SK-N-SH (cell line): ENCODE data around the gene XXYLT1. TPM values are rescaled to one million over a fixed set of nuclear protein-coding genes. Genes with fewer than 3 reads are reported as not detected.

Experiments
- CTCF ChIA-PET: fragments of 300-600, 350-600 bp; formaldehyde crosslinking; extraction: SDS; loops from one replicate; lab custom pipeline; 2021; lab: Yijun Ruan, JAX
- POLR2A ChIA-PET: fragments of 350-600 bp; sonication (Branson Sonifier 250); formaldehyde crosslinking; extraction: SDS; loops from one replicate; lab custom pipeline; 2020; ENCODE audit warnings: antibody characterized with exemption, inconsistent platforms; lab: Yijun Ruan, JAX
- DNase-seq: peaks from one replicate; pipeline ENCODE4 v3.0.0; 2012
- H2AFZ ChIP-seq: fragments of 200-600 bp; sonication (generic); 2 replicates; pipeline ENCODE4 v1.8.1; 2016; ENCODE audit warnings: antibody characterized with exemption, mild to moderate bottlenecking, low read depth
- H3F3A ChIP-seq: fragments of 200-600 bp; sonication (generic); replicated peaks from 2 replicates; pipeline ENCODE3; 2016; ENCODE audit warnings: antibody characterized with exemption, mild to moderate bottlenecking; ENCODE audit not compliant: insufficient read depth
- H3K27ac ChIP-seq, 2 experiments: fragments of 200-500 bp in 1 of 2; fragments of 200-600 bp in 1 of 2; sonication (Bioruptor generic) in 1 of 2; sonication (generic), shearing (Covaris generic) in 1 of 2; 2 replicates each; pipeline versions ENCODE4 v1.5.1 to v1.6.1; 2014 to 2016; ENCODE audit warnings: low read depth in 2 of 2, inconsistent platforms in 1 of 2, low read length in 1 of 2, mild to moderate bottlenecking in 1 of 2, mixed read lengths in 1 of 2
- H3K27me3 ChIP-seq: fragments of 200-600 bp; sonication (generic), shearing (Covaris generic); 2 replicates; pipeline ENCODE4 v1.6.1; 2016; ENCODE audit warnings: mixed run types; ENCODE audit not compliant: insufficient read depth
- H3K36me3 ChIP-seq, 2 experiments: fragments of 200-500 bp in 1 of 2; fragments of 200-600 bp in 1 of 2; sonication (Bioruptor generic) in 1 of 2; sonication (generic) in 1 of 2; replicated peaks in 1 of 2; 2 replicates each; pipeline versions ENCODE3 to v1.5.1; 2014 to 2016; ENCODE audit warnings: low read length in 1 of 2, mild to moderate bottlenecking in 1 of 2; ENCODE audit not compliant: insufficient read depth in 2 of 2, control insufficient read depth in 1 of 2
- H3K4me1 ChIP-seq, 2 experiments: fragments of 200-500 bp in 1 of 2; fragments of 200-600 bp in 1 of 2; sonication (Bioruptor generic) in 1 of 2; sonication (generic), shearing (Covaris generic) in 1 of 2; 2 replicates each; pipeline versions ENCODE4 v1.5.1 to v1.6.1; 2014 to 2016; ENCODE audit warnings: low read depth in 1 of 2, low read length in 1 of 2, mixed run types in 1 of 2; ENCODE audit not compliant: insufficient read depth in 2 of 2, control insufficient read depth in 1 of 2
- H3K4me2 ChIP-seq: fragments of 200-600 bp; sonication (generic), shearing (Covaris generic); 2 replicates; pipeline ENCODE4 v1.6.1; 2017; ENCODE audit warnings: mixed run types
- H3K4me3 ChIP-seq, 2 experiments: fragments of 200-500 bp in 1 of 2; fragments of 200-600 bp in 1 of 2; sonication (Bioruptor generic) in 1 of 2; sonication (generic), shearing (Covaris generic) in 1 of 2; 2 replicates each; pipeline versions ENCODE4 v1.5.1 to v1.8.1; 2014 to 2016; ENCODE audit warnings: low read depth in 2 of 2, inconsistent platforms in 1 of 2, low read length in 1 of 2, mild to moderate bottlenecking in 1 of 2, mixed read lengths in 1 of 2, moderate library complexity in 1 of 2
- H3K79me2 ChIP-seq: fragments of 200-600 bp; sonication (generic); 2 replicates; pipeline ENCODE4 v1.8.1; 2017; ENCODE audit warnings: mild to moderate bottlenecking; ENCODE audit not compliant: insufficient read depth
- H3K9ac ChIP-seq: fragments of 200-600 bp; sonication (generic); 2 replicates; pipeline ENCODE4 v1.6.1; 2017; ENCODE audit warnings: mixed run types
- H3K9me2 ChIP-seq: fragments of 200-600 bp; sonication (generic); 2 replicates; pipeline ENCODE4 v1.6.1; 2017; ENCODE audit warnings: mixed run types
- H3K9me3 ChIP-seq: fragments of 200-600 bp; sonication (generic); 2 replicates; pipeline ENCODE4 v1.6.1; 2017; ENCODE audit warnings: mixed run types, mild to moderate bottlenecking, moderate library complexity
- H4K20me1 ChIP-seq: fragments of 200-600 bp; sonication (generic); 2 replicates; pipeline ENCODE4 v1.6.1; 2017; ENCODE audit warnings: mild to moderate bottlenecking, mixed run types; ENCODE audit not compliant: insufficient read depth
- CHD2 ChIP-seq: fragments of 150-350 bp; IDR thresholded peaks from 2 replicates; pipeline ENCODE4 v1.6.1; 2018; ENCODE audit warnings: low read length; ENCODE audit not compliant: partially characterized antibody
- ELF1 ChIP-seq: IDR thresholded peaks from 2 replicates; pipeline ENCODE4 v1.4.0; 2012
- EZH2phosphoT487 ChIP-seq: fragments of 200-600 bp; sonication (generic); IDR thresholded peaks from 2 replicates; pipeline ENCODE4 v1.6.1; 2017; ENCODE audit warnings: low read depth, mixed run types, mild to moderate bottlenecking, antibody characterized with exemption, moderate library complexity, borderline replicate concordance
- FOXJ3 ChIP-seq: sonication (generic); formaldehyde crosslinking; IDR thresholded peaks from 2 replicates; pipeline ENCODE4 v1.5.1; 2020; ENCODE audit warnings: mild to moderate bottlenecking, missing genetic modification reagents
- MAX ChIP-seq: IDR thresholded peaks from 2 replicates; pipeline ENCODE4 v1.4.0; 2012; ENCODE audit warnings: low read depth
- MEF2A ChIP-seq: IDR thresholded peaks from 2 replicates; pipeline ENCODE4 v1.4.0; 2012; ENCODE audit warnings: low read depth, borderline replicate concordance
- NRF1 ChIP-seq: IDR thresholded peaks from 2 replicates; pipeline ENCODE4 v1.6.1; 2012; ENCODE audit warnings: low read depth, mild to moderate bottlenecking, low read length
- PBX3 ChIP-seq: IDR thresholded peaks from 2 replicates; pipeline ENCODE4; 2012
- POLR2AphosphoS5 ChIP-seq: IDR thresholded peaks from 2 replicates; pipeline ENCODE4 v1.6.1; 2012; ENCODE audit warnings: low read depth, low read length
- RAD21 ChIP-seq: IDR thresholded peaks from 2 replicates; pipeline ENCODE4 v1.6.1; 2012; ENCODE audit warnings: mild to moderate bottlenecking, low read length
- REST ChIP-seq: IDR thresholded peaks from 2 replicates; pipeline ENCODE4 v1.6.1; 2012; ENCODE audit warnings: mild to moderate bottlenecking, low read depth, low read length, moderate library complexity
- RFX5 ChIP-seq: IDR thresholded peaks from 2 replicates; pipeline ENCODE4 v1.6.1; 2012; ENCODE audit warnings: mild to moderate bottlenecking, improper control_type of control experiment, low read length
- RXRA ChIP-seq: IDR thresholded peaks from 2 replicates; pipeline ENCODE4 v1.4.0; 2012; ENCODE audit warnings: low read depth, mild to moderate bottlenecking, borderline replicate concordance
- SIN3A ChIP-seq: IDR thresholded peaks from 2 replicates; pipeline ENCODE4 v1.6.1; 2012; ENCODE audit warnings: low read depth, mild to moderate bottlenecking, low read length, moderate library complexity, borderline replicate concordance
- SMC3 ChIP-seq: IDR thresholded peaks from 2 replicates; pipeline ENCODE4 v1.6.1; 2012; ENCODE audit warnings: low read depth, low read length, improper control_type of control experiment
- TAF1 ChIP-seq: IDR thresholded peaks from 2 replicates; pipeline ENCODE4 v1.6.1; 2012; ENCODE audit warnings: low read depth, mild to moderate bottlenecking, low read length, moderate library complexity, borderline replicate concordance
- USF1 ChIP-seq: IDR thresholded peaks from 2 replicates; pipeline ENCODE4 v1.4.0; 2012; ENCODE audit warnings: low read depth, borderline replicate concordance
- WGBS: methylation state at CpG from one replicate; pipeline ENCODE4 v1.1.6; 2017; ENCODE audit warnings: low lambda C conversion rate; 5-methylcytosine and 5-hydroxymethylcytosine counted together
- polyA plus RNA-seq, 3 experiments: library from polyadenylated mRNA; depleted of rRNA; stranded (reverse); fragments of >200 nt; gene quantifications; 2 replicates each; pipeline ENCODE4 v1.2.3, GENCODE V29; 2012

Gene XXYLT1
- polyA plus RNA-seq, 1 of the 3 experiments (the other 2 are of a cell fraction) = 22.6 TPM

- Histone ChIP-seq H2AFZ (no peak overlapping the region), H4K20me1 (no peaks in the 10 kb centered on the region), H3K4me3 (no peak overlapping the region), H3K4me1 (peaks cover 0 to 44% of the 10 kb centered on the region in 2 experiments; a peak in 2 of 4 replicates), H3K4me2 (no peak overlapping the region), H3K27ac (no peak overlapping the region; a peak in 1 of 4 replicates), H3K27me3 (no peaks in the 10 kb centered on the region), H3K9me3 (no peaks in the 10 kb centered on the region), H3K9me2 (no peaks in the 10 kb centered on the region), H3K36me3 (no peaks in the 10 kb centered on the region), H3K9ac (no peak overlapping the region), H3K79me2 (peaks cover 28% of the 10 kb centered on the region; the same call in 1 of the 2 replicates), H3F3A (no peaks in the 10 kb centered on the region)
- ChIA-PET POLR2A (no interaction called here), CTCF (interaction anchor here (1.3 to 3.6 kb wide), 4 partner anchors 13 to 558 kb away, joined by 3 to 16 read pairs (median 4); no protein-coding TSS in a partner anchor)
- 92% methylated on average over 6 of the region's 6 CpGs for WGBS
- DNase-seq = no peak
- no peak for TF ChIP-seq ELF1
- no peak for TF ChIP-seq USF1
- TF ChIP-seq NRF1 = no peak
- no peak for TF ChIP-seq TAF1
- no peak for TF ChIP-seq SIN3A
- no peak for TF ChIP-seq RAD21
- no peak for TF ChIP-seq POLR2AphosphoS5
- no peak for TF ChIP-seq PBX3
These were observed 30.0 kb downstream of the XXYLT1 start for GRCh38 chr3:195240939-195241338.

GRCh38 chr3:195240171-195240701 is 30.7 kb downstream of the XXYLT1 start:
- Histone ChIP-seq H3K4me1 (peaks cover 0 to 44% of the 10 kb centered on the region in 2 experiments; a peak in 2 of 4 replicates), H3K36me3 (no peaks in the 10 kb centered on the region), H3K27ac (peak overlapping the region in 1 of 2 experiments; percentile 23; a peak in 1 of 4 replicates), H3K9ac (no peak overlapping the region), H3K27me3 (no peaks in the 10 kb centered on the region), H3F3A (no peaks in the 10 kb centered on the region), H3K9me2 (no peaks in the 10 kb centered on the region), H3K4me3 (no peak overlapping the region), H3K79me2 (peaks cover 28% of the 10 kb centered on the region; the same call in 1 of the 2 replicates), H3K4me2 (no peak overlapping the region), H4K20me1 (no peaks in the 10 kb centered on the region), H2AFZ (no peak overlapping the region), H3K9me3 (no peaks in the 10 kb centered on the region)
- CTCF ChIA-PET = interaction anchor here (0.6 to 3.6 kb wide), 4 partner anchors 12 to 557 kb away, joined by 3 to 16 read pairs (median 4); no protein-coding TSS in a partner anchor
- DNase-seq = no peak
- POLR2A ChIA-PET = no interaction called here
- TF ChIP-seq EZH2phosphoT487 (no peak), ELF1 (no peak), CHD2 (no peak), PBX3 (no peak), FOXJ3 (CRISPR knock-in tag) (no peak), RAD21 (no peak), SMC3 (no peak), REST (no peak), MEF2A (no peak), POLR2AphosphoS5 (no peak), RFX5 (no peak), MAX (no peak), RXRA (no peak)
- WGBS = 93% methylated on average over 7 of the region's 15 CpGs
